Neuronal stem cell (in vitro differentiated cells): ENCODE data around the gene CD200.

ENCODE experiments used
- DNase-seq: peaks from one replicate; pipeline ENCODE4 v3.0.0-alpha.2; 2013; ENCODE audit warnings: low spot score
- H2AFZ ChIP-seq: one replicate; pipeline ENCODE4 v1.6.1; 2013; ENCODE audit warnings: mild to moderate bottlenecking, low read length, inconsistent platforms
- H2AK5ac ChIP-seq: 2 replicates; pipeline ENCODE4 v1.6.1; 2013; ENCODE audit warnings: low read depth, mild to moderate bottlenecking, inconsistent platforms, low read length, moderate library complexity, mixed read lengths
- H2BK120ac ChIP-seq: 2 replicates; pipeline ENCODE4 v1.6.1; 2013; ENCODE audit warnings: low read depth, mild to moderate bottlenecking, inconsistent platforms, low read length, moderate library complexity, mixed read lengths
- H2BK12ac ChIP-seq: one replicate; pipeline ENCODE4 v1.6.1; 2013; ENCODE audit warnings: low read length, inconsistent platforms
- H2BK15ac ChIP-seq: 2 replicates; pipeline ENCODE4 v1.6.1; 2013; ENCODE audit warnings: mild to moderate bottlenecking, low read length, inconsistent platforms, mixed read lengths
- H2BK5ac ChIP-seq: one replicate; pipeline ENCODE4 v1.6.1; 2013; ENCODE audit warnings: inconsistent platforms, mild to moderate bottlenecking, low read length, moderate library complexity
- H3K14ac ChIP-seq: one replicate; pipeline ENCODE4 v1.6.1; 2013; ENCODE audit warnings: low read length, inconsistent platforms
- H3K18ac ChIP-seq: 2 replicates; pipeline ENCODE4 v1.6.1; 2013; ENCODE audit warnings: low read length, inconsistent platforms
- H3K23ac ChIP-seq: 2 replicates; pipeline ENCODE4 v1.6.1; 2013; ENCODE audit warnings: low read depth, mild to moderate bottlenecking, mixed read lengths, low read length, inconsistent platforms; ENCODE audit not compliant: poor library complexity
- H3K27ac ChIP-seq: replicated peaks from 3 replicates; pipeline ENCODE4 v1.5.1; 2013; ENCODE audit warnings: low read length, inconsistent platforms
- H3K27me3 ChIP-seq, 3 experiments: 2 replicates each; pipeline ENCODE4 v1.6.1; 2013; ENCODE audit warnings: low read length in 3 of 3, mild to moderate bottlenecking in 2 of 3, inconsistent platforms in 1 of 3, low read depth in 1 of 3, mixed read lengths in 1 of 3, moderate library complexity in 1 of 3; ENCODE audit not compliant: control insufficient read depth in 3 of 3, insufficient read depth in 3 of 3
- H3K36me3 ChIP-seq, 2 donors: replicated peaks in 1 of 2; 2 replicates each; pipeline ENCODE4 v1.6.1; 2013; ENCODE audit warnings: low read length in 2 of 2; ENCODE audit not compliant: control insufficient read depth in 2 of 2, insufficient read depth in 2 of 2
- H3K4ac ChIP-seq: 2 replicates; pipeline ENCODE4 v1.6.1; 2013; ENCODE audit warnings: inconsistent platforms, mild to moderate bottlenecking, low read length, moderate library complexity
- H3K4me1 ChIP-seq, 2 donors: 1 replicate in 1 of 2; 2 replicates in 1 of 2; pipeline ENCODE4 v1.6.1; 2013; ENCODE audit warnings: low read length in 2 of 2, low read depth in 1 of 2; ENCODE audit not compliant: control insufficient read depth in 2 of 2, insufficient read depth in 1 of 2
- H3K4me2 ChIP-seq: one replicate; pipeline ENCODE4 v1.6.1; 2013; ENCODE audit warnings: mild to moderate bottlenecking, low read length, inconsistent platforms; ENCODE audit not compliant: insufficient read depth, poor library complexity, severe bottlenecking
- H3K4me3 ChIP-seq, 2 donors: 2 replicates each; pipeline ENCODE4 v1.5.1; 2013; ENCODE audit warnings: low read length in 2 of 2, mild to moderate bottlenecking in 2 of 2, inconsistent platforms in 1 of 2, moderate library complexity in 1 of 2
- H3K79me1 ChIP-seq: one replicate; pipeline ENCODE4 v1.6.1; 2013; ENCODE audit warnings: low read depth, mild to moderate bottlenecking, inconsistent platforms, low read length, moderate library complexity
- H3K9ac ChIP-seq: one replicate; pipeline ENCODE4 v1.6.1; 2013; ENCODE audit warnings: mild to moderate bottlenecking, low read depth, low read length, inconsistent platforms; ENCODE audit not compliant: poor library complexity
- H3K9me3 ChIP-seq, 2 donors: replicated peaks in 1 of 2; 2 replicates each; pipeline versions ENCODE3 to v1.6.1; 2013; ENCODE audit warnings: low read length in 2 of 2, mild to moderate bottlenecking in 2 of 2, inconsistent platforms in 1 of 2, low read depth in 1 of 2, mixed read lengths in 1 of 2, moderate library complexity in 1 of 2; ENCODE audit not compliant: control insufficient read depth in 2 of 2, insufficient read depth in 1 of 2
- H4K8ac ChIP-seq: one replicate; pipeline ENCODE4 v1.6.1; 2013; ENCODE audit warnings: low read depth, mild to moderate bottlenecking, inconsistent platforms, low read length, moderate library complexity
- H4K91ac ChIP-seq: one replicate; pipeline ENCODE4 v1.6.1; 2013; ENCODE audit warnings: low read length, low read depth, mild to moderate bottlenecking, inconsistent platforms; ENCODE audit not compliant: poor library complexity
- WGBS, 2 donors: extraction: QIAGEN DNeasy Blood & Tissue Kit; methylation state at CpG; one replicate each; pipeline ENCODE4 v1.1.7; 2013; ENCODE audit warnings: missing lambda C conversion rate in 2 of 2, mixed read lengths in 1 of 2; ENCODE audit not compliant: insufficient read length in 2 of 2, insufficient replicate concordance in 1 of 2; ENCODE audit errors: extremely low coverage in 2 of 2; 5-methylcytosine and 5-hydroxymethylcytosine counted together

CD200 gene

GRCh38 chr3:112372396-112372795 is 39.4 kb downstream of the CD200 start:
- no peak overlapping the region for H3K18ac ChIP-seq
- no peak overlapping the region for H3K4ac ChIP-seq
- H2BK5ac ChIP-seq = no peak overlapping the region
- H3K27me3 ChIP-seq = no peaks in the 10 kb centered on the region
- no peak overlapping the region for H4K91ac ChIP-seq
- no peaks in the 10 kb centered on the region for H3K9me3 ChIP-seq
- no peak overlapping the region for H3K23ac ChIP-seq
- H3K4me2 ChIP-seq = no peak overlapping the region
- DNase-seq = no peak
- no peaks in the 10 kb centered on the region for H3K79me1 ChIP-seq
- no peak overlapping the region for H2BK12ac ChIP-seq
- no peak overlapping the region for H3K27ac ChIP-seq
- no peak overlapping the region for H2BK15ac ChIP-seq
- no peak overlapping the region for H3K9ac ChIP-seq
- no peak overlapping the region for H2BK120ac ChIP-seq
- no peaks in the 10 kb centered on the region for H3K36me3 ChIP-seq
- no peak overlapping the region for H3K4me3 ChIP-seq
- H2AK5ac ChIP-seq = no peak overlapping the region
- H3K4me1 ChIP-seq = no peaks in the 10 kb centered on the region
- no peak overlapping the region for H2AFZ ChIP-seq
- H3K14ac ChIP-seq = no peak overlapping the region
- WGBS, 2 donors = no CpG with 5 or more reads among the region's 1 CpG
- H4K8ac ChIP-seq = no peak overlapping the region

DNA sequence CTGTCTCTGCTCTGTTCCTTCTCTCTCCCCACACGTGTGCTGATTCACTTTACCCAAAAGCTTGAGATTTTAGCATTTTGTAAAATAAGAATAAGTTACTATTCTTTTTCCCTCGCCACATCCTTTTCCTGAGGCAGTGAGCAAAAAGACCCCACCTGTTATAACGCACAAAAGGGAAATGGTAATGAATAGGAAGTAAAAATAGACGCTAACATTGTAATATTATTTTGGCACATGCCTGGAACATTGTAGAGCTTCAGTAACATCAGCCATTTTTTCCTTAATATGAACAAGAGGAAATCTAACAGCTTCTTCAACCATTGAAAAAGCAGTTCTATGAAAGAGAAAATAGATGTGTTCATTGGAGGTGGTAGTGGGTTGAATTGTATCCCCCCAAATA is 40.5 kb downstream of the CD200 start:
- Histone ChIP-seq H3K4me3 (no peak overlapping the region), H3K27me3 (no peaks in the 10 kb centered on the region), H3K4me2 (no peak overlapping the region), H3K36me3 (no peaks in the 10 kb centered on the region), H2BK15ac (no peak overlapping the region), H3K18ac (no peak overlapping the region), H2BK12ac (no peak overlapping the region), H2BK5ac (no peak overlapping the region), H2AFZ (no peak overlapping the region), H3K9me3 (no peaks in the 10 kb centered on the region), H3K79me1 (no peaks in the 10 kb centered on the region), H4K8ac (no peak overlapping the region), H3K4ac (no peak overlapping the region), H2BK120ac (no peak overlapping the region), H3K9ac (no peak overlapping the region), H3K14ac (no peak overlapping the region), H3K4me1 (no peaks in the 10 kb centered on the region), H2AK5ac (no peak overlapping the region), H4K91ac (no peak overlapping the region), H3K23ac (no peak overlapping the region), H3K27ac (no peak overlapping the region)
- DNase-seq = no peak
- no CpG with 5 or more reads among the region's 4 CpGs for WGBS, 2 donors

DNA sequence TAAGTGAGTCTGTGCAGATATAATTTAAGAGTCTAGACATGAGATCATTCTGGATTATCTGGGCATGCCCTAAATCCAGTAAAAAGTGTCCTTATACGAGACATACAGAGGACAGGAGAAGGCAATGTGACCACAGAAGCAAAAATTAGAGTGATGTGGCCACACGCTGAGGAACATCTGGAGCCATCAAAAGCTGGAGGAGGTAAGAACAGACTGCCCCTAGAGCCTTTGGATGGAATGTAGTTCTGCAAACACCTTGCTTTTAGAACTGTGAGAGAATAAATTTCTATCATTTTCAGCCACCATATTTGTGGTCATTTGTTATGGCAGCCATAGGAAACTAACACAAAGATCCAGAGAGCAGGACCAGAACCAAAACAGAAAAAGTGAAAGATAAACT is 41.0 kb downstream of the CD200 start:
- Histone ChIP-seq H2AK5ac (no peak overlapping the region), H3K27me3 (no peaks in the 10 kb centered on the region), H3K9ac (no peak overlapping the region), H3K79me1 (no peaks in the 10 kb centered on the region), H3K4me1 (no peaks in the 10 kb centered on the region), H3K23ac (no peak overlapping the region), H2AFZ (no peak overlapping the region), H2BK12ac (no peak overlapping the region), H3K4me2 (no peak overlapping the region), H3K27ac (no peak overlapping the region), H2BK15ac (no peak overlapping the region), H4K8ac (no peak overlapping the region), H3K4ac (no peak overlapping the region), H3K36me3 (no peaks in the 10 kb centered on the region), H3K9me3 (no peaks in the 10 kb centered on the region), H2BK120ac (no peak overlapping the region), H4K91ac (no peak overlapping the region), H3K14ac (no peak overlapping the region), H3K18ac (no peak overlapping the region), H2BK5ac (no peak overlapping the region), H3K4me3 (no peak overlapping the region)
- no CpG with 5 or more reads among the region's 2 CpGs for WGBS, 2 donors
- DNase-seq = no peak

- H4K8ac ChIP-seq = no peak overlapping the region
- no peak overlapping the region for H3K9ac ChIP-seq
- H2BK15ac ChIP-seq = no peak overlapping the region
- no peaks in the 10 kb centered on the region for H3K4me1 ChIP-seq
- H3K4me2 ChIP-seq = no peak overlapping the region
- no peak overlapping the region for H2AK5ac ChIP-seq
- no peak overlapping the region for H3K23ac ChIP-seq
- H3K27me3 ChIP-seq = no peaks in the 10 kb centered on the region
- H3K9me3 ChIP-seq = no peaks in the 10 kb centered on the region
- H3K36me3 ChIP-seq = no peaks in the 10 kb centered on the region
- DNase-seq = no peak
- no peak overlapping the region for H3K27ac ChIP-seq
- H3K18ac ChIP-seq = no peak overlapping the region
- no peaks in the 10 kb centered on the region for H3K79me1 ChIP-seq
- no peak overlapping the region for H3K4me3 ChIP-seq
- no peak overlapping the region for H3K14ac ChIP-seq
- H3K4ac ChIP-seq = no peak overlapping the region
- H2AFZ ChIP-seq = no peak overlapping the region
- no peak overlapping the region for H2BK12ac ChIP-seq
- WGBS, 2 donors = no CpG with 5 or more reads among the region's 5 CpGs
- H4K91ac ChIP-seq = no peak overlapping the region
- no peak overlapping the region for H2BK120ac ChIP-seq
- H2BK5ac ChIP-seq = no peak overlapping the region
Measured at GRCh38 chr3:112374333-112374734, 41.4 kb downstream of the CD200 start.
